SU-DHL-6 (cell line): ENCODE measurements around the gene ZRANB3.

ENCODE experiments used
- H2AFZ ChIP-seq: fragments of 200-600 bp; sonication (generic); 2 replicates; pipeline ENCODE4 v1.6.1; 2014; ENCODE audit warnings: low read depth, mild to moderate bottlenecking, moderate library complexity, mixed read lengths, antibody characterized with exemption, low read length; ENCODE audit not compliant: severe bottlenecking
- H3F3A ChIP-seq: fragments of 200-600 bp; shearing (Covaris generic); 2 replicates; pipeline ENCODE4 v1.6.0; 2016; ENCODE audit warnings: antibody characterized with exemption, mild to moderate bottlenecking; ENCODE audit not compliant: insufficient read depth
- H3K27ac ChIP-seq: fragments of 200-600 bp; sonication (generic); 2 replicates; pipeline ENCODE4 v1.5.1; 2016; ENCODE audit warnings: low read depth, mild to moderate bottlenecking, low read length, moderate library complexity, mixed read lengths
- H3K27me3 ChIP-seq: fragments of 200-600 bp; sonication (generic), shearing (Covaris generic); 2 replicates; pipeline ENCODE4 v1.6.0; 2014; ENCODE audit warnings: mild to moderate bottlenecking, low read length
- H3K36me3 ChIP-seq: fragments of 200-600 bp; sonication (generic); 2 replicates; pipeline ENCODE4 v1.6.1; 2014; ENCODE audit warnings: mild to moderate bottlenecking, low read length, mixed read lengths
- H3K4me2 ChIP-seq: fragments of 300-600, 200-600 bp; shearing (Covaris generic), sonication (generic); 2 replicates; pipeline ENCODE4 v1.6.0; 2014; ENCODE audit warnings: low read length, low read depth, mild to moderate bottlenecking; ENCODE audit not compliant: poor library complexity, severe bottlenecking
- H3K4me3 ChIP-seq: fragments of 200-600 bp; sonication (generic); 2 replicates; pipeline ENCODE4 v1.5.1; 2014; ENCODE audit warnings: antibody characterized with exemption, low read length, mild to moderate bottlenecking, mixed read lengths; ENCODE audit not compliant: insufficient read depth, poor library complexity, severe bottlenecking
- H3K79me2 ChIP-seq: fragments of 200-600 bp; sonication (generic); 2 replicates; pipeline ENCODE4 v1.6.1; 2014; ENCODE audit warnings: mild to moderate bottlenecking, low read length, moderate library complexity; ENCODE audit not compliant: insufficient read depth
- H3K9ac ChIP-seq: fragments of 200-600 bp; sonication (generic); 2 replicates; pipeline ENCODE4 v1.7.0; 2014; ENCODE audit warnings: mild to moderate bottlenecking, low read length
- H3K9me2 ChIP-seq: fragments of 200-600 bp; sonication (generic); replicated peaks from 2 replicates; pipeline ENCODE4 v1.6.1; 2014; ENCODE audit warnings: low read length; ENCODE audit not compliant: insufficient read depth
- H3K9me3 ChIP-seq: fragments of 200-600 bp; sonication (generic); 2 replicates; pipeline ENCODE4 v1.6.1; 2014; ENCODE audit warnings: low read length, mixed read lengths; ENCODE audit not compliant: insufficient read depth
- H4K20me1 ChIP-seq: fragments of 200-600 bp; sonication (generic); 2 replicates; pipeline ENCODE4 v1.6.1; 2014; ENCODE audit warnings: low read depth, mild to moderate bottlenecking, antibody characterized with exemption, low read length, moderate library complexity, mixed read lengths
- EZH2phosphoT487 ChIP-seq: fragments of 200-600 bp; sonication (generic), shearing (Covaris generic); conservative IDR thresholded peaks from 2 replicates; pipeline ENCODE4 v1.6.1; 2018; ENCODE audit warnings: mild to moderate bottlenecking, antibody characterized with exemption, low read length, moderate library complexity, mixed read lengths
- TF ChIP-seq, protein P1 (sequence below): fragments of 200-600 bp; sonication (generic); IDR thresholded peaks from one replicate; pipeline ENCODE4 v1.5.1; 2017; ENCODE audit warnings: antibody characterized with exemption, mild to moderate bottlenecking, low read length, moderate library complexity; ENCODE audit not compliant: insufficient read depth, poor library complexity, severe bottlenecking

ZRANB3 gene

DNA sequence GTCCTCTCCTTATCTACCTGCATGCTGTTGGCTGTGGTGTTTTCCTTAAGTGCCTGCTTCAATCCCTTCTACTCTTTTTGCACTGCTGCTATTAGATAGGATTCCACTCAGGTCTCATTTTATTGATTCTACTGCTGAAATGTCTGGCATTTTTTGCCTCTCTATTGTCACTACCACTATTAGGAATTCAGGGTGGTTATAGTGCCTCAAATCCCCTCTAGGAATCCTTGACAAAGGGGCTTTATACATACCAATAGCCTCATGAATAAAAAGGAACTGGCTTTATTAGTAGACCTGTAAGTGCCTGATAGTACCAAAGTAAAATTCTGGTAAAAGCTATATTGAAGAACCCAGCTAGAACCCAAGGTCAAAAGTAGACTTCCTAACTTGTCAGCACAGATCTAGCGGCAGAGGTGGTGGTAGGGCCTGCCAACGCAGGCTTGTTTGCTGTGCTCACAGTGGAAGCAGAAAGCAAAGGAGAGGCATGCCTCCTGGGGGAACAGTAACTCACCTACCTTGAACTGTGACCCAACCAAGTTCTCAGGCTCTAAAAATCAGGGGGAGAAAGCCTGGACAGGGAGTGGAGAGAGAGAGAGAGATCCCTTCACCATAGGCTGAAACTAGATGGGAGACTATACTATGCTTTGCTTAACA, 278.1 kb downstream of the ZRANB3 start:
- Histone ChIP-seq H3K27ac (no peak overlapping the region), H3K4me3 (no peak overlapping the region), H3K36me3 (no peaks in the 10 kb centered on the region), H3K9me3 (peaks cover 7% of the 10 kb centered on the region; the same call in 1 of the 2 replicates), H3K9me2 (no peaks in the 10 kb centered on the region), H3F3A (0 out of 2 replicates have a peak, but pooled peaks cover 4% of the 10 kb centered on the region), H3K27me3 (no peaks in the 10 kb centered on the region), H4K20me1 (no peaks in the 10 kb centered on the region), H2AFZ (no peak overlapping the region), H3K4me2 (no peak overlapping the region), H3K9ac (no peak overlapping the region), H3K79me2 (no peaks in the 10 kb centered on the region)
- TF ChIP-seq, protein P1, sequence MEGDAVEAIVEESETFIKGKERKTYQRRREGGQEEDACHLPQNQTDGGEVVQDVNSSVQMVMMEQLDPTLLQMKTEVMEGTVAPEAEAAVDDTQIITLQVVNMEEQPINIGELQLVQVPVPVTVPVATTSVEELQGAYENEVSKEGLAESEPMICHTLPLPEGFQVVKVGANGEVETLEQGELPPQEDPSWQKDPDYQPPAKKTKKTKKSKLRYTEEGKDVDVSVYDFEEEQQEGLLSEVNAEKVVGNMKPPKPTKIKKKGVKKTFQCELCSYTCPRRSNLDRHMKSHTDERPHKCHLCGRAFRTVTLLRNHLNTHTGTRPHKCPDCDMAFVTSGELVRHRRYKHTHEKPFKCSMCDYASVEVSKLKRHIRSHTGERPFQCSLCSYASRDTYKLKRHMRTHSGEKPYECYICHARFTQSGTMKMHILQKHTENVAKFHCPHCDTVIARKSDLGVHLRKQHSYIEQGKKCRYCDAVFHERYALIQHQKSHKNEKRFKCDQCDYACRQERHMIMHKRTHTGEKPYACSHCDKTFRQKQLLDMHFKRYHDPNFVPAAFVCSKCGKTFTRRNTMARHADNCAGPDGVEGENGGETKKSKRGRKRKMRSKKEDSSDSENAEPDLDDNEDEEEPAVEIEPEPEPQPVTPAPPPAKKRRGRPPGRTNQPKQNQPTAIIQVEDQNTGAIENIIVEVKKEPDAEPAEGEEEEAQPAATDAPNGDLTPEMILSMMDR, result no peak
- no peak for TF ChIP-seq EZH2phosphoT487

DNA sequence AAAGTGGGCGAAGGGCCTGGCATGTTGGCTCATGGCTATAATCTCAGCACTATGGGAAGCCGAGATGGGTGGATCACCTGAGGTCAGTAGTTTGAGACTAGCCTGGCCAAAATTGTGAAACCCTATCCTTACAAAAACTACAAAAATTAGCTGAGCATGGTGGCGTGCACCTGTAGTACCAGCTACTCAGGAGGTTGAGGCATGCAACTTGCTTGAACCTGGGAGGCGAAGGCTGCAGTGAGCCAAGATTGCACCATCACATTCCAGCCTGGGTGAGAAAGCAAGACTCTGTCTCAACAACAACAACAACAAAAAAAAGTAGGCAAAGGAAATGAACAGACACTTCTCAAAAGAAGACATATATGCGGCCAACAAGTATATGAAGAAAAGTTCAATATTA, 282.4 kb downstream of the ZRANB3 start:
- H3K9ac ChIP-seq, result no peak overlapping the region
- no peak for TF ChIP-seq EZH2phosphoT487
- TF ChIP-seq, protein P1, result no peak
- H2AFZ ChIP-seq, result no peak overlapping the region
- H4K20me1 ChIP-seq, result no peaks in the 10 kb centered on the region
- H3K9me2 ChIP-seq, result no peaks in the 10 kb centered on the region
- no peaks in the 10 kb centered on the region for H3K36me3 ChIP-seq
- no peak overlapping the region for H3K4me3 ChIP-seq
- peaks cover 7% of the 10 kb centered on the region; the same call in 1 of the 2 replicates for H3K9me3 ChIP-seq
- no peaks in the 10 kb centered on the region for H3K79me2 ChIP-seq
- H3K4me2 ChIP-seq, result no peak overlapping the region
- no peak overlapping the region for H3K27ac ChIP-seq
- H3K27me3 ChIP-seq, result no peaks in the 10 kb centered on the region
- H3F3A ChIP-seq, result no peaks in the 10 kb centered on the region

DNA sequence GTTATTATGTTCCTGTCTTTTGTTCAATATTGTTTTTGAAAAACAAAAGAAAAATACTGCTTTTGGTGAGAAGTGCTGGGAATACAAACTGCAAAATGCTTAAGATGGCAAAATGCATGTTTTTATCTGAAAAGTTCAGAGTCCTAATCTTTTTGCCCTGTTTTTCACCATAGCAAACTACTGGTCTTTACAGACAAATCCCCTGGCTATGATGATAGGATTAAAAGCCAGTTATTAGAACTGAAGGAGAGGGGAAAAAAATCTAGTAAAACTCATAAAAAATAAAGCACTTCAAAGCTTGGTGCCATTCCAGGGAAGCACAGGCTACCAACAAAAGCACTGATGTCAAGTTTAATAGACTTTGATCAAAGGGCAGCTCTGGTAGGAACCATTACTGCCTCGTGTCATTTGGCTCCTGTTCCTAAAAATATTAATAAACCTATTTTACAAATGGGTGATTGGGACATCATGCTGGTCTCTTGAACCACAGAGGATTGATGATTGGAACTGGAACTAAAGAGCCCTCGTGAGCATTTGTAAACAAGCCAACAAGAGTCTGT, 284.2 kb downstream of the ZRANB3 start:
- no peak overlapping the region for H2AFZ ChIP-seq
- H4K20me1 ChIP-seq, result no peaks in the 10 kb centered on the region
- H3K4me2 ChIP-seq, result no peak overlapping the region
- no peaks in the 10 kb centered on the region for H3F3A ChIP-seq
- peaks cover 7% of the 10 kb centered on the region; the same call in 1 of the 2 replicates for H3K9me3 ChIP-seq
- H3K79me2 ChIP-seq, result no peaks in the 10 kb centered on the region
- H3K9ac ChIP-seq, result no peak overlapping the region
- H3K27ac ChIP-seq, result no peak overlapping the region
- H3K36me3 ChIP-seq, result no peaks in the 10 kb centered on the region
- no peaks in the 10 kb centered on the region for H3K27me3 ChIP-seq
- H3K4me3 ChIP-seq, result no peak overlapping the region
- TF ChIP-seq, protein P1, result no peak
- TF ChIP-seq EZH2phosphoT487, result no peak
- no peaks in the 10 kb centered on the region for H3K9me2 ChIP-seq
